HG03135 (cell line): ENCODE data around the gene C19orf25.
"Not testable (repeated sequence)": the region's sequence is repeated elsewhere in the genome, so short reads cannot be mapped to it uniquely, and the experiment has no call there.

Experiments used
- ATAC-seq: cut with Tn5 transposase; IDR thresholded peaks from one replicate; pipeline ENCODE4 v1.9.1; 2021; ENCODE audit warnings: mild to moderate bottlenecking, moderate library complexity; ENCODE audit not compliant: unreplicated experiment

Gene C19orf25

DNA sequence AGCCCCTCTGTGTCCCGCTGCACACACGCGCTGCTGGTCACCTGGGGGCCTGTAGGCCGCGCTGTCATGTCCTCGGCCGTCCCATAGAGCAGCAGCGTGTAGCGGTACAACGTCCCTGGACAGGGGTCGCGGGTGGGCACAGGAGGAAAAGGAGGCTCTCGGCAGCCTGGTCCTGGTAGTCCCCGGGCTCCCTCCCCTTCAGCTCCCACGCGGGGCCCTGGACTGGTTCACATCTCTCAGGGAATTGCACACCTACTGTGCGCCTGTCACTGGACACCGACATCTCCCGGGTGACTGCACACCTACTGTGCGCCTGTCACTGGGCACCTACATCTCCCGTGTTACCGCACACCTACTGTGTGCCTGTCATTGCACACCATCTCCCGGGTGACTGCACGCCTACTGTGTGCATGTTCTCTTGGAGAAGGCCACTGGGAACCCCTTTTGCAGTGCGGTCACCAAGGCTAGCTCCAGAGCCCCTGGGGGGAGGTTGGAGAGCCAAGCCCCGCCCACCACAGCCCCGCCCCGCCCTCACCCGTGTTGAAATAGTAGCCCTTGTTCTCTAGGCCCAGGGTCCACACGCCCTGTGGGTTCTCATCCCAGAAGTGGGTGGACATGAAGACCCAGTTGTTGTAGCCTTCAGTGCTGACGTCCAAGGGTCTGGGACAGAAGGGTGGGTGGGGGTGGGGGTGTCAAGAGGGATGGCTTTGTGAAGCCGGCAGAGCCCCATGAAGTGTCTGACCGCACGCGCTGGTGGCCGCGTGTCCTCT lies 3.5 kb upstream of the C19orf25 start:
- no peak for ATAC-seq

DNA sequence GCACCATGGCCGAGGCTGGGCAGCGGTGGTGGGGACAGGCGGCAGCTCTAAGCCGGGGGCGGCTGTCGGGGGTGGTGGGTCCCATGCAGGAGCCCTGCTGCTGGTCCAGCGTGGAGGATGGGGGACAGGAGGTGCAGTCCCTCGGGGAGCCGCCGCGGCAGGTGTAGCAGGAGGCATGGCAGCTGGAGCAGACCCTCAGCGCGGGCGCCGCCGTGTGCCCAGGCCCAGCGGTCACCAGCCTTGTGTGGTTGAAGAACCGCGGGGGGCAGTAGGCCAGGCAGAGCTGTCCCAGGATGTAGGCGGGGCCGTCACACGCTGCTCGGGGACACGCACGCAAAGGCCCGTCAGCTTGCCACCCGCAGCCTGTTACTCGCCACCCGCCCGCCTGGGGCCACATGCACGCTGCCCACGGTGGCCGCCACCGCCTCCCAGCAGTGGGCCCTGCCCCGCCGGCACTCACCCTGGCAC lies 2.9 kb upstream of the C19orf25 start:
- no peak for ATAC-seq

DNA sequence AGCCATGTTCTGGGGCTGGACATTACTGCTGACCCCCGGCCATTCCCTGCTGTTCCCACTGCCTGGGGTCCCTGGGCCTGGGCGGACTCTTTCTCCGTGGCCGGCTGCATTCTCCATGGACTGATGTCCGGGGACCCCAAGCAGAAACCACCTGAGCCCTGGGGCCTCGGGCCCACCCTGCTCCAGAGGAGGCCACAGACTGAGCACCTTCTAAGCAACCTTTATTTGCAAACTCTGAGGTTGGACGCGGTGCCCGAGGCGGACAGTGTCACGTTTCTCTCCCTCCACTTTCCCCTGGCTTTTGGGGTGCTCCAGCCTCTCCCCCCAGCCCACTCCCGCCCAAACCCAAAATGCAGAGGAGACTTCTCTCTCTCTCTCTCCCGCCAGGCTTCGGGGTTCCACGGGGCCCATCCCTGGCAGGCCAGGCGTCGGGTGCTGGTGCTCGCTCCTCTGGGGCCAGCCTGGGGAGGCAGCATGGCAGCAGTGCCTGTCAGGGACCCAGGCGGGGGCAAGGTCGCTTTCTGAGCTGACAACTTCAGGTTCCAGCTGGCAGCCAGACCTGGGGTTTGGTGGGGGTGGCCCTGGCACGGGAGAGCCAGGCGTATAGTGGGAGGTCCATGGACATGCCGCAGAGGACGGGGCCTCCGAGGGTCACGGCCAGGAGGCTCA lies 2.3 kb upstream of the C19orf25 start:
- ATAC-seq, result no peak

DNA sequence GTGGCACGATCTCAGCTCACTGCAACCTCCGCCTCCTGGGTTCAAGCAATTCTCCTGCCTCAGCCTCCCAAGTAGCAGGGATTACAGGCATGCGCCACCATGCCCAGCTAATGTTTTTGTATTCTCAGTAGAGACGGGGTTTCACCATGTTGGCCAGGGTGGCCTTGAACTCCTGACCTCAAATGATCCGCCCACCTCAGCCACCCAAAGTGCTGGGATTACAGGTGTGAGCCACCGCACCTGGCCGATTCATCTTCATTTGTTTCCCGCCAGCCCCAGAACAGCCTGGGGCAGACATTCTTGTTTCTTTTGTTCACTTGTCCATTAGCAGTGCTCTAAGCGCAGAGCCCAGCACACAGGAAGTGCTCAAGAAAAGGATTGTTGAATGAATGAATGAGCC lies 2.0 kb downstream of the C19orf25 start:
- not testable (repeated sequence) for ATAC-seq

DNA sequence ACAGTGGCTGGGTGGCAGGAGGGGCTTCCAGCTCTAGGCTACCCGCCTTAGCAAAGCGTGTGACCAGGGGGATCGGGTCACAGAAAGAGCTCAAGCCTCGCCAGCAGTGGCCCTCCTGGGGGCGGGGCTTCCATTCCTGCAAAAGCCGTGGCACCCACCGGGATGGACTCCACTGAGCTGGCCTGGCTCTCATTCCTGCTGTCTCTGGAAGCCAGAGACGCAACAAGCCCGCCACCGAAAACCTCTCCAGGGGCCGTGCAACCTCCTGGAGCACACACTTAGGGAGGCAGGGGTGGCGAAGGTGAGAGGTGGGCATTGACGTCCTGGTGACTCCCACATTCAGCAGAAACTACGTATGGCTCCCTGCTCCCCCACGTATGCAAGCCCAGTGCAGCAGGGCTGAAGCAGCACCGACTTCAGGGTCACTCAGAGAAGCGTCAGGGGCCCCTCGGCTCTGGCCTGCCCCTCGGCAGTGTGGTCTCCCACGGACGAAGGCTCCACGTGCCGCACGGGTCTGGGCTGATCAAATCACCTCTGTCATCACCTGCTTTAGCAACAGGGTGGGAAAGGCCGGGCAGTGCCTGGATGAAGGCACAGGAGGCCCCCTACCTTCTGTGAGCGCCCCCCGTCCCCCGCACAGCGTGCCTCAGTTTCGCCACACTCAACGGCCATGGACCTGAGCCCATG lies 3.1 kb downstream of the C19orf25 start:
- no peak for ATAC-seq

DNA sequence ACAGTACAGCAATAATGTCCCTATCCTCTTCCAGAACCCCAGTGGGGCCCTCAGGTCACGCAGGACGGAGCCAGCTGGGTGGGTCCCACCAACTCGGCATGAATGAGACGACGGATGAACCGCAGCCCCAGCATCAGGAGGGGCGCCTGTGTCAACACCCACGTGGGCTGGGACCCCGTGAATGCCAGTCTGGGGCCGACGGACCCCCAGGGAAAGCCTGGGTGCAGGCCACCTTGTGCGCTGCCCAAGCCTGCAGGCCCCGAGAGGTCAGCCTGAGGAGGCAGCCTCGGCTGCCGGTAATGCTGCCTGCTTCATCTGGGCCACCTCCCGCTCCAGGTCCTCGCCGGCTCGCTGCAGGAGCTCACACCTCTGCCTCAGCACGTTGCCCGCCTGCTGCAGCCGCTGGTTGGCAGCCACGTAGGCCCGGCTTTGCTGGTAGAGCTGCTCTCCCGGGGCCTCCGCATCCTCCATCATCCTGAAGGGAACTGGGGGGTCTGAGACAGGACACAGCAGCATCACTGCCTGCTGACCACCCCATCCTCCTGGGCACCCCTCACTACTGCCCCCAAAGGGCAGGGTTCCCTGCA lies 4.2 kb downstream of the C19orf25 start:
- ATAC-seq, result no peak

DNA sequence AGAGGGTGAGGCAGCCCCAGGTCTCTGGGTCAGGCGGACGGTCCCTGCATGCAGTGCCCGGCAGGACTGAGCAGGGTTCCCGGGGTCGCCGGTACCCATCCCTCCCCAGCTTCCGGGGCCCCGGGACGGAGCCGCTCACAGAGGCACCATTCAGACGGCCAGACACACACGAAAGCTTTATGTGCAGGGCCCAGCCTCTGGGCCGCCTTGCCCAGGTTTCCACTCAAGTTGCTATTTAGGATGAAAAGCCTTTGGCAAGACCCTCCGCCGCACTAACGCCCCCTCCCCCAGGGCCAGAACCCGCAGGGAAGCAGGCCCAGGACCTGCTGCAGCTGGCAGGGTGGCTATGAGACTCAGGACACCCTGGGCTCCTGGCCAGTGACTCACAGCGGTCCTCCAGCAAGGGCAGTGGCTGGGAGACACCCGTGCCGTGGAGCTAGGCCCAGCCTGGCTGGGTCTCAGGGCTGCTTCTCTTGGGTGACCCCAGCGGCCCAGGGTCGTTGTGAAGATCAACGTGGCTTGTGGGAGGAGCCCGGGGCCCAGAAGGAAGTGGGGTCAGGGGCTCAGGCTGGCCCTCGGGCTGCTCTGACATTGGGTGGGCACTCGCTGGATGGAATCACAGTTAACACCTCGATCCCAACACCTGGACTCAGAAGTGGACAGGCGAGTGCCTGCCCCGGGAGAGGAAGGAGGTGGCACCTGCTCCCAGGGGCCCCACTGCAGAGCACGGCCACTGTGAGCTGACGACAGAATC lies 4.8 kb downstream of the C19orf25 start:
- no peak for ATAC-seq

DNA sequence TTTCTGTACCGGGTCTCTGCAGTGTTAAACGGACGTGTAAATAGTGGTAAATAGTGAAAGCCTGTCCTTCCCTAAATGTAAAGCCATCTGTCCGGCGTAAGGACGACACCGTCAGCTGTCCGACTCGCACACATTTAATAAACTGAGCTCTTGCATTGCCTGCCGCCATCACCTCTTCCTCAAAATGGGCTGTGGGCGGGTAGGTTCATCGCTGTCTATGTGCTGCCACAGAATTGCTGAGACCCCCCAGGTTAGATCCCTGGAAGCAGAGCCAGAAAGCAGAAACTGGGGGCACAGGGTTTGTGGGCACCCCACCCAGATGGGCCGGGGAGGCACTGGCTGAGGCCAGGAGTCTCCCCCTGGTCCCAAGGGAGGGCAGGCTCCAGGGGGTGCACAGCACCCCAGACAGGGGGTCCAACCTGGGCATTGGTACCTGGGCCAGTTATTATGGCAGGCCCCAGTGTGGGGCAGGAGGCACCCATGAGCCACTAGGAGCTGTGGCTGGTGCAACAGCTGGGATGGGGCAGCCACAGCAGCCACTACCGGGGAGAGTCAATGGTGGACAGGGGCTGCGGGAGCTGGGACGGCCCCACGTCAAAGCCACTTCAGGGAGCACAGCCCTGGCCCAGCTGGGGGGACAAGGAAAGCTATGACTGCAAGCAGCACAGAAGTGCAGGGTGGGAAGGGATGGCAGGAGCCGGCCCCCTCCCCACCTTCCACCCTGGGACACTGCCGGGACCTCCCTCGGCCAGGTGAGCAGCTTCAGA lies 5.7 kb downstream of the C19orf25 start:
- no peak for ATAC-seq

DNA sequence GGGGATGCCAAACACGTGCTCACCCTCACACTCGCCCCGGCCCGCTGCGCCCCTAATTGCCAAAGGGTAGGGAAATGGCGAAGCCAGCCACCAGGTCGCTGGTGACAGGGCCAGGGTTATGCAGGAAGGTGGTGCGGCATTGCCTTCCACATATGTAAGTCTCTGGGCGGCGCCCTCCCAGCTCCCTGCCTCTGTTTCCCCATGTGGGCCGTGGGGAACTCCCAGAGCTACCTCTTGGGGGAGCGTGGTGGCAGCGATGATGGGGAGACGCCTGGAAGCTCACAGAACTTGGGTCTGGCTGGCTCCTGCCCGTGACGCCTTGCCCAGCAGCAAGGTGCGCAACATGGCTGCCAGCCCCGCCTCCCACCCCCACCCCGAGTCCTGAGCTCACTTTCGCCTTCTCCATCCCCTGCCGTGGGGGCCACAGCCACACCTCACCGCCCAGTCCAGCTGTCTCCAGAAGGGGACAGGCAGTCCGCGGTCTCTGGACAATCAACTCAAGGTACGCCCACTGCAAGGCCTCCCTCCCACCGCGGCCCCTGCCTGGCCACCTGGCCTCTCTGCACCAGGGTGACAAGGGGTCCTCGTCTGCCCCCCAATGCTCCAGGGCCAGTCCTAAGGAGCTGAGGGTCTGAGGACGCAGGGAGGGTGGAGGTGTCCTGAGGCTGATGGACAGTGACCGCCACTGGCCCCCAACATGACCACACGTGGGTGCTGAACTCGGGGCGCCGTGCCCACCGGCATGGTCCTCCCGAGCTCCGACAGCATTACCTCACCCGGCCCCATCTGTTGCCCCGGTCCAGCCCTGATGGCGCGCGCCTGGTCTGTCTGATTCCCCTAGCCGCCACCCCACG lies 6.6 kb downstream of the C19orf25 start:
- ATAC-seq, result no peak

DNA sequence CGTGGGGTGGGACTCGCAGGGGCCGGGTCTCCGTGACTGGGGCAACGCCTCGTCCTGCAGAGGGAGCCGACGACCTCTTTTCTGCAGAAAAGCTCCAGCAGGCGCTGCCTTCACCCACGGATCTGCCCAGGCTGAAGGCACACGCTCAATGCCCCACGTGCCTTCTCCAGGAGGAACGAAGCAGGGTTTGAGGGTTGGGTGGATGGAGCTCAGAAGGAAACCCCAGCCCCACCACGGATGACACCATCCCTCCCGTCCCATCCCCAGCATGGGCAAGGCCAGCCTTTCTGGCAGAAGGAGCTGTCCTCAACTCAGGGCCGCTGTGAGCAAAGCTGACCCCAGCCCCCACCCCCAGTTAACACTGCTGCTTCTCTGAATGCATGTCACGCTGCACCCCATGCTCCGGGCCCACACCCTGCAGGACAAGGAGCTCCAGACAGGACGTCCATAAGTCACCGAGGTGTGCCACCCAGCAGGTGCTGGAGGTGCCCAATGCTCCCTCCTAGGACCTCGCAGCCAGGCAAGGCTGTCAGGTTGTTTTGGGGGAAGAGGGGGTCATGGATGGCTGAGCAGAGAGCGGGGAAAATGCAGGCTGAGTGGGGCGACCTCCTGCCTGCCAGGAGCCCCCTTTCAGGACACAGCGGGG lies 7.4 kb downstream of the C19orf25 start:
- no peak for ATAC-seq

- no peak for ATAC-seq
Observed at GRCh38 chr19:1471010-1471514, 8.0 kb downstream of the C19orf25 start.

DNA sequence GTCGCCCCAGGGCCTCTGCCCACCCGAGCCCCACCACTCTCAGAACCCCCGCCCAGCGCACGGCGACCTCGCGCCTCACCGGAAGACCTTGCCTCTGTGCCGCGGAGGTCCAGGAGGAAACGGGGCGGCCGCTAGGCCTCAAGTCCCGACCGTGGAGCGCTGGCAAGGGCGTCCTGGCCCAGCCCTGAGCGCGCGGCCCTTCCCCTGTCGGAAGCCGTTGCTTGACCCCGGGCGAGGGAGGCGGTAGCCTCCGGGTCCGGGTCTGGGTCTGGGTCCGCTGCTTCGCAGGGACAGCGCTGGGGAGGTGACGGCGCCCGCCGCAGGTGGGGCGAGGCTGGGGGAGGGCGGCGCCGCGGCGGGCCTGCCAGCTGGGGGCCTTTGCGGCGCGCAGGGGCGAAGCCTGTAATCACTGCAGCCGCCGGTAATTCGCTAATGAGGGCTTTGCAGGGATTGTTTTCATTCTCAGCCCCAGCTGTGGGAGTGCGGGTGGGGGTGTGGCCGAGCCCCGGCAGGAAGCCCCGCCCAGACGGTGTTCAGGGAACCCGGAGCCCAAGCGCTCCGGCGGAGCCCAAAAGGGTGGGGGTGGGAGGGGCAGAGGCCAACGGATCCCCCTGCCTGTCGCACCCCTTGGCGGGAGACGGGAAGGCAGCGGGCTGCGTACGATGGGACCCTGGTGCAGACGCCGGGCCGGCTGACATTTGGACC lies 8.6 kb downstream of the C19orf25 start:
- no peak for ATAC-seq

- ATAC-seq, result no peak
Observed at GRCh38 chr19:1470055-1470304, 9.0 kb downstream of the C19orf25 start.

GRCh38 chr19:1469255-1470054 lies 9.6 kb downstream of the C19orf25 start:
- ATAC-seq, result no peak

GRCh38 chr19:1468821-1469254 lies 10.2 kb downstream of the C19orf25 start:
- ATAC-seq, result no peak

DNA sequence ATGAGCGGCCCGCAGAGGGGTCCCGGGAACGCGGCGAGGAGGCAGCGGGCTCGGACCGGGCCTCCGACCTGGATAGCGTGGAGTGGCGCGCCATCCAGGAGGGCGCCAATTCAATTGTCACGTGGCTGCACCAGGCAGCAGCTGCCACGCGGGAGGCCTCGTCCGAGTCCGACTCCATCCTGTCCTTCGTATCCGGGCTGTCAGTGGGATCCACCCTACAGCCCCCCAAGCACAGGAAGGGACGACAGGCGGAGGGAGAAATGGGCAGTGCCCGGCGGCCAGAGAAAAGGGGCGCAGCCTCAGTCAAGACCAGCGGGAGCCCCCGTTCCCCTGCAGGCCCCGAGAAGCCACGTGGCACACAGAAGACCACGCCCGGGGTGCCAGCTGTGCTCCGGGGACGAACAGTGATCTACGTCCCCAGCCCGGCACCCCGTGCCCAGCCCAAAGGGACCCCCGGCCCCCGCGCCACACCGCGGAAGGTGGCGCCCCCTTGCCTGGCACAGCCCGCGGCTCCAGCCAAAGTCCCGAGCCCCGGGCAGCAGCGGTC lies 10.7 kb downstream of the C19orf25 start:
- no peak for ATAC-seq
